ENCODE data around the gene IFT80.

Gene IFT80

GRCh38 chr3:160280836-160281235, 118.2 kb downstream of the IFT80 start:
- no peak for DNase-seq
- Histone ChIP-seq H2BK120ac (ENCODE audit: low read depth, low read length) (no peak overlapping the region), H3K27me3 (ENCODE audit: control insufficient read depth in 1 of 2, insufficient read depth in 1 of 2, low read length in 2 of 2) (no peaks in the 10 kb centered on the region), H3K36me3 (ENCODE audit: control insufficient read depth in 1 of 2, insufficient read depth in 2 of 2, low read depth in 1 of 2, low read length in 2 of 2) (peaks cover 0 to 89% of the 10 kb centered on the region in 2 experiments), H2BK5ac (ENCODE audit: low read depth, low read length, poor library complexity, severe bottlenecking) (no peak overlapping the region), H3K14ac (ENCODE audit: low read length in 2 of 2) (no peak overlapping the region), H4K8ac (ENCODE audit: low read length) (no peak overlapping the region), H3K4me3 (ENCODE audit: insufficient read depth in 1 of 2, low read depth in 1 of 2, low read length in 2 of 2) (no peak overlapping the region), H4K91ac (ENCODE audit: low read length) (no peak overlapping the region), H2AK5ac (ENCODE audit: low read length, severe bottlenecking) (no peak overlapping the region), H3K9ac (ENCODE audit: low read length) (no peak overlapping the region), H2BK15ac (ENCODE audit: low read depth, poor library complexity, severe bottlenecking) (no peak overlapping the region), H2AFZ (ENCODE audit: low read depth, low read length) (no peak overlapping the region), H3K4ac (ENCODE audit: low read depth in 1 of 2, low read length in 2 of 2) (no peak overlapping the region), H3K9me3 (ENCODE audit: control insufficient read depth, low read length) (no peaks in the 10 kb centered on the region), H2BK12ac (ENCODE audit: low read length in 2 of 2) (no peak overlapping the region), H3K4me1 (ENCODE audit: control insufficient read depth, insufficient read depth, low read depth, low read length) (no peaks in the 10 kb centered on the region), H3K23ac (ENCODE audit: low read length in 2 of 2) (no peak overlapping the region), H3K79me1 (replicated peaks; ENCODE audit: low read length, poor library complexity, severe bottlenecking) (peaks cover 1% of the 10 kb centered on the region), H3K18ac (ENCODE audit: low read depth in 1 of 2, low read length in 2 of 2) (no peak overlapping the region), H3K4me2 (ENCODE audit: low read length, poor library complexity, severe bottlenecking) (no peak overlapping the region), H3K27ac (ENCODE audit: low read length, poor library complexity, severe bottlenecking) (no peak overlapping the region)
- WGBS: 100% methylated on average over 1 of the region's 1 CpG

GRCh38 chr3:160279657-160280056, 119.4 kb downstream of the IFT80 start:
- H2AK5ac ChIP-seq (ENCODE audit: low read length, severe bottlenecking): no peak overlapping the region
- no peak overlapping the region for H3K23ac ChIP-seq (ENCODE audit: low read length in 2 of 2)
- no peak for DNase-seq
- H3K9me3 ChIP-seq (ENCODE audit: control insufficient read depth, low read length): no peaks in the 10 kb centered on the region
- H3K4me1 ChIP-seq (ENCODE audit: control insufficient read depth, insufficient read depth, low read depth, low read length): no peaks in the 10 kb centered on the region
- H3K4ac ChIP-seq (ENCODE audit: low read depth in 1 of 2, low read length in 2 of 2): no peak overlapping the region
- no CpG with 5 or more reads among the region's 2 CpGs for WGBS
- H3K14ac ChIP-seq (ENCODE audit: low read length in 2 of 2): no peak overlapping the region
- no peak overlapping the region for H3K4me3 ChIP-seq (ENCODE audit: insufficient read depth in 1 of 2, low read depth in 1 of 2, low read length in 2 of 2)
- H3K36me3 ChIP-seq (ENCODE audit: control insufficient read depth in 1 of 2, insufficient read depth in 2 of 2, low read depth in 1 of 2, low read length in 2 of 2): peaks cover 0 to 87% of the 10 kb centered on the region in 2 experiments
- no peaks in the 10 kb centered on the region for H3K27me3 ChIP-seq (ENCODE audit: control insufficient read depth in 1 of 2, insufficient read depth in 1 of 2, low read length in 2 of 2)
- no peak overlapping the region for H3K18ac ChIP-seq (ENCODE audit: low read depth in 1 of 2, low read length in 2 of 2)
- H4K91ac ChIP-seq (ENCODE audit: low read length): no peak overlapping the region
- no peak overlapping the region for H3K27ac ChIP-seq (ENCODE audit: low read length, poor library complexity, severe bottlenecking)
- no peak overlapping the region for H2BK5ac ChIP-seq (ENCODE audit: low read depth, low read length, poor library complexity, severe bottlenecking)
- no peak overlapping the region for H4K8ac ChIP-seq (ENCODE audit: low read length)
- H2BK120ac ChIP-seq (ENCODE audit: low read depth, low read length): no peak overlapping the region
- peaks cover 1% of the 10 kb centered on the region for H3K79me1 ChIP-seq (replicated peaks; ENCODE audit: low read length, poor library complexity, severe bottlenecking)
- H2BK15ac ChIP-seq (ENCODE audit: low read depth, poor library complexity, severe bottlenecking): no peak overlapping the region
- H3K4me2 ChIP-seq (ENCODE audit: low read length, poor library complexity, severe bottlenecking): no peak overlapping the region
- no peak overlapping the region for H2BK12ac ChIP-seq (ENCODE audit: low read length in 2 of 2)
- H2AFZ ChIP-seq (ENCODE audit: low read depth, low read length): no peak overlapping the region
- no peak overlapping the region for H3K9ac ChIP-seq (ENCODE audit: low read length)

GRCh38 chr3:160278210-160278609, 120.8 kb downstream of the IFT80 start:
- H3K79me1 ChIP-seq (replicated peaks; ENCODE audit: low read length, poor library complexity, severe bottlenecking): peaks cover 1% of the 10 kb centered on the region
- H3K14ac ChIP-seq (ENCODE audit: low read length in 2 of 2): no peak overlapping the region
- H2BK5ac ChIP-seq (ENCODE audit: low read depth, low read length, poor library complexity, severe bottlenecking): no peak overlapping the region
- H3K4me2 ChIP-seq (ENCODE audit: low read length, poor library complexity, severe bottlenecking): no peak overlapping the region
- no peak overlapping the region for H2BK15ac ChIP-seq (ENCODE audit: low read depth, poor library complexity, severe bottlenecking)
- H3K27me3 ChIP-seq (ENCODE audit: control insufficient read depth in 1 of 2, insufficient read depth in 1 of 2, low read length in 2 of 2): no peaks in the 10 kb centered on the region
- no peak overlapping the region for H3K18ac ChIP-seq (ENCODE audit: low read depth in 1 of 2, low read length in 2 of 2)
- H3K9ac ChIP-seq (ENCODE audit: low read length): no peak overlapping the region
- H2BK12ac ChIP-seq (ENCODE audit: low read length in 2 of 2): no peak overlapping the region
- no peaks in the 10 kb centered on the region for H3K4me1 ChIP-seq (ENCODE audit: control insufficient read depth, insufficient read depth, low read depth, low read length)
- no peak overlapping the region for H3K4me3 ChIP-seq (ENCODE audit: insufficient read depth in 1 of 2, low read depth in 1 of 2, low read length in 2 of 2)
- no peak overlapping the region for H2AFZ ChIP-seq (ENCODE audit: low read depth, low read length)
- WGBS: over 99% methylated on average over 3 of the region's 3 CpGs
- H3K23ac ChIP-seq (ENCODE audit: low read length in 2 of 2): no peak overlapping the region
- peaks cover 0 to 90% of the 10 kb centered on the region in 2 experiments for H3K36me3 ChIP-seq (ENCODE audit: control insufficient read depth in 1 of 2, insufficient read depth in 2 of 2, low read depth in 1 of 2, low read length in 2 of 2)
- no peak overlapping the region for H2AK5ac ChIP-seq (ENCODE audit: low read length, severe bottlenecking)
- H3K4ac ChIP-seq (ENCODE audit: low read depth in 1 of 2, low read length in 2 of 2): no peak overlapping the region
- no peak overlapping the region for H3K27ac ChIP-seq (ENCODE audit: low read length, poor library complexity, severe bottlenecking)
- H3K9me3 ChIP-seq (ENCODE audit: control insufficient read depth, low read length): no peaks in the 10 kb centered on the region
- H2BK120ac ChIP-seq (ENCODE audit: low read depth, low read length): no peak overlapping the region
- no peak overlapping the region for H4K8ac ChIP-seq (ENCODE audit: low read length)
- DNase-seq: no peak
- H4K91ac ChIP-seq (ENCODE audit: low read length): no peak overlapping the region

- Histone ChIP-seq H2BK12ac (ENCODE audit: low read length in 2 of 2) (no peak overlapping the region), H3K4ac (ENCODE audit: low read depth in 1 of 2, low read length in 2 of 2) (no peak overlapping the region), H3K23ac (ENCODE audit: low read length in 2 of 2) (no peak overlapping the region), H4K91ac (ENCODE audit: low read length) (no peak overlapping the region), H3K27ac (ENCODE audit: low read length, poor library complexity, severe bottlenecking) (no peak overlapping the region), H3K4me2 (ENCODE audit: low read length, poor library complexity, severe bottlenecking) (no peak overlapping the region), H2BK120ac (ENCODE audit: low read depth, low read length) (no peak overlapping the region), H3K27me3 (ENCODE audit: control insufficient read depth in 1 of 2, insufficient read depth in 1 of 2, low read length in 2 of 2) (no peaks in the 10 kb centered on the region), H3K4me3 (ENCODE audit: insufficient read depth in 1 of 2, low read depth in 1 of 2, low read length in 2 of 2) (no peak overlapping the region), H3K14ac (ENCODE audit: low read length in 2 of 2) (no peak overlapping the region), H2AK5ac (ENCODE audit: low read length, severe bottlenecking) (no peak overlapping the region), H2BK5ac (ENCODE audit: low read depth, low read length, poor library complexity, severe bottlenecking) (no peak overlapping the region), H3K9ac (ENCODE audit: low read length) (no peak overlapping the region), H3K4me1 (ENCODE audit: control insufficient read depth, insufficient read depth, low read depth, low read length) (no peaks in the 10 kb centered on the region), H2AFZ (ENCODE audit: low read depth, low read length) (no peak overlapping the region), H4K8ac (ENCODE audit: low read length) (no peak overlapping the region), H2BK15ac (ENCODE audit: low read depth, poor library complexity, severe bottlenecking) (no peak overlapping the region), H3K9me3 (ENCODE audit: control insufficient read depth, low read length) (no peaks in the 10 kb centered on the region), H3K79me1 (replicated peaks; ENCODE audit: low read length, poor library complexity, severe bottlenecking) (no peaks in the 10 kb centered on the region), H3K36me3 (ENCODE audit: control insufficient read depth in 1 of 2, insufficient read depth in 2 of 2, low read depth in 1 of 2, low read length in 2 of 2) (peaks cover 0 to 52% of the 10 kb centered on the region in 2 experiments), H3K18ac (ENCODE audit: low read depth in 1 of 2, low read length in 2 of 2) (no peak overlapping the region)
- no peak for DNase-seq
- 100% methylated on average over 1 of the region's 2 CpGs for WGBS
These were observed 133.9 kb downstream of the IFT80 start for GRCh38 chr3:160265088-160265487.

Measured in mesenchymal stem cell (in vitro differentiated cells and primary cell).